NB4 (cell line): ENCODE results near the gene CYP24A1.

Experiments
- DNase-seq: peaks from one replicate; pipeline ENCODE4 v3.0.0; 2010; ENCODE audit warnings: low read depth
- H3K4me3 ChIP-seq: one replicate; pipeline ENCODE4 v1.5.1; 2011; ENCODE audit warnings: mild to moderate bottlenecking, low read depth, low read length, moderate library complexity
- CTCF ChIP-seq: IDR thresholded peaks from one replicate; pipeline ENCODE4 v1.5.1; 2012; ENCODE audit warnings: low read depth, low read length
- MAX ChIP-seq: IDR thresholded peaks from 2 replicates; pipeline ENCODE4 v1.6.1; 2011; ENCODE audit warnings: low read depth, low read length
- MYC ChIP-seq: IDR thresholded peaks from 2 replicates; pipeline ENCODE4 v1.6.1; 2011; ENCODE audit warnings: low read depth, low read length
- POLR2A ChIP-seq: IDR thresholded peaks from 2 replicates; pipeline ENCODE4 v1.6.1; 2011; ENCODE audit warnings: mild to moderate bottlenecking; ENCODE audit not compliant: insufficient read length; ENCODE audit errors: extremely low read depth

CYP24A1 gene

GRCh38 chr20:54154439-54154838, 19.3 kb downstream of the CYP24A1 start:
- no peak overlapping the region for H3K4me3 ChIP-seq
- DNase-seq: no peak
- TF ChIP-seq CTCF (no peak), MAX (no peak), POLR2A (no peak), MYC (no peak)

- TF ChIP-seq MAX: no peak
- TF ChIP-seq POLR2A: no peak
- no peak for TF ChIP-seq MYC
- no peak for TF ChIP-seq CTCF
- DNase-seq: no peak
- no peak overlapping the region for H3K4me3 ChIP-seq
These were observed 19.9 kb downstream of the CYP24A1 start for GRCh38 chr20:54153847-54154246.

GRCh38 chr20:54153041-54153327, 20.8 kb downstream of the CYP24A1 start:
- no peak for DNase-seq
- TF ChIP-seq MYC (no peak), CTCF (no peak), POLR2A (no peak), MAX (no peak)
- no peak overlapping the region for H3K4me3 ChIP-seq

GRCh38 chr20:54152227-54153040, 21.4 kb downstream of the CYP24A1 start:
- no peak for TF ChIP-seq CTCF
- TF ChIP-seq MAX: no peak
- TF ChIP-seq POLR2A: no peak
- TF ChIP-seq MYC: no peak
- H3K4me3 ChIP-seq: no peak overlapping the region
- no peak for DNase-seq

- TF ChIP-seq MYC (no peak), POLR2A (no peak), CTCF (no peak), MAX (no peak)
- H3K4me3 ChIP-seq: no peak overlapping the region
- DNase-seq: no peak
These were observed 22.1 kb downstream of the CYP24A1 start for GRCh38 chr20:54151511-54152226.
